GM12892 (cell line): ENCODE data around the gene EPHB2.

ENCODE experiments used
- DNase-seq: peaks from one replicate; pipeline ENCODE4 v3.0.0; 2011; ENCODE audit not compliant: insufficient read length
- FAIRE-seq: peaks from 2 replicates; lab custom pipeline; 2011; peaks lifted over from hg19 to GRCh38; lab: Jason Lieb, UNC
- POLR2A ChIP-seq: IDR thresholded peaks from 2 replicates; pipeline ENCODE4 v1.6.1; 2011; ENCODE audit warnings: low read depth, low read length, control low read depth
- POLR2AphosphoS5 ChIP-seq: IDR thresholded peaks from 2 replicates; pipeline ENCODE4 v1.6.1; 2011; ENCODE audit warnings: low read depth, low read length, control low read depth
- TAF1 ChIP-seq: IDR thresholded peaks from 2 replicates; pipeline ENCODE4 v1.6.1; 2011; ENCODE audit warnings: low read depth, mild to moderate bottlenecking, control low read depth, low read length, borderline replicate concordance

The EPHB2 gene

GRCh38 chr1:22676916-22677583 is 33.6 kb upstream of the EPHB2 start:
- FAIRE-seq (no peak), DNase-seq (no peak)
- no peak for TF ChIP-seq POLR2AphosphoS5
- no peak for TF ChIP-seq POLR2A
- no peak for TF ChIP-seq TAF1

- no peak for FAIRE-seq
- DNase-seq, result no peak
- TF ChIP-seq POLR2AphosphoS5 (no peak), POLR2A (no peak), TAF1 (no peak)
Observed at GRCh38 chr1:22677931-22678896, 32.4 kb upstream of the EPHB2 start.

- DNase-seq (no peak), FAIRE-seq (no peak)
Observed at GRCh38 chr1:22680726-22681125, 29.9 kb upstream of the EPHB2 start.

GRCh38 chr1:22681556-22682276 is 28.9 kb upstream of the EPHB2 start:
- no peak for TF ChIP-seq POLR2AphosphoS5
- no peak for TF ChIP-seq POLR2A
- TF ChIP-seq TAF1, result no peak
- DNase-seq (no peak), FAIRE-seq (no peak)

More at GRCh38 chr1:22680726-22681125, 29.9 kb upstream of the EPHB2 start:
- TF ChIP-seq TAF1, result no peak
- no peak for TF ChIP-seq POLR2AphosphoS5
- TF ChIP-seq POLR2A, result no peak

- TF ChIP-seq POLR2AphosphoS5 (no peak), TAF1 (no peak), POLR2A (no peak)
- DNase-seq, result no peak
- FAIRE-seq, result no peak
Observed at GRCh38 chr1:22683547-22683946, 27.1 kb upstream of the EPHB2 start.

GRCh38 chr1:22685591-22686059 is 25.0 kb upstream of the EPHB2 start:
- TF ChIP-seq TAF1 (no peak), POLR2A (no peak), POLR2AphosphoS5 (no peak)

GRCh38 chr1:22687191-22687590 is 23.4 kb upstream of the EPHB2 start:
- DNase-seq (no peak), FAIRE-seq (no peak)

More at GRCh38 chr1:22685591-22686059, 25.0 kb upstream of the EPHB2 start:
- DNase-seq (no peak), FAIRE-seq (no peak)

GRCh38 chr1:22688466-22688865 is 22.2 kb upstream of the EPHB2 start:
- TF ChIP-seq POLR2AphosphoS5 (no peak), POLR2A (no peak), TAF1 (no peak)
- no peak for DNase-seq
- no peak for FAIRE-seq

More at GRCh38 chr1:22687191-22687590, 23.4 kb upstream of the EPHB2 start:
- TF ChIP-seq TAF1 (no peak), POLR2AphosphoS5 (no peak), POLR2A (no peak)

- no peak for DNase-seq
- FAIRE-seq, result no peak
- TF ChIP-seq POLR2AphosphoS5 (no peak), TAF1 (no peak), POLR2A (no peak)
Observed at GRCh38 chr1:22689505-22689904, 21.1 kb upstream of the EPHB2 start.

GRCh38 chr1:22691031-22691753 is 19.4 kb upstream of the EPHB2 start:
- TF ChIP-seq POLR2A, result no peak
- TF ChIP-seq TAF1, result no peak
- DNase-seq (no peak), FAIRE-seq (no peak)
